Astrocyte of the spinal cord (primary cell): ENCODE measurements around the gene OMD.

Experiments
- DNase-seq: peaks from one replicate; pipeline ENCODE4 v3.0.0; 2011; ENCODE audit warnings: low read depth, low spot score
- H3K4me3 ChIP-seq: 2 replicates; pipeline ENCODE4 v1.5.1; 2011; ENCODE audit warnings: low read depth, mild to moderate bottlenecking, low read length, moderate library complexity
- CTCF ChIP-seq: IDR thresholded peaks from 2 replicates; pipeline ENCODE4 v1.5.1; 2012; ENCODE audit warnings: low read depth, mild to moderate bottlenecking, low read length, inconsistent platforms
- in situ Hi-C: cut with HindIII; loops from 2 replicates; pipeline ENCODE4 v1.10.0; 2017; ENCODE audit warnings: low sequenced_read_pairs

Gene OMD

GRCh38 chr9:92395617-92396016 is 28.7 kb downstream of the OMD start:
- TF ChIP-seq CTCF = no peak
- H3K4me3 ChIP-seq = no peak overlapping the region
- no peak for DNase-seq
- in situ Hi-C loops = no loop called here

GRCh38 chr9:92393686-92394085 is 30.6 kb downstream of the OMD start:
- in situ Hi-C loops = no loop called here
- no peak for DNase-seq
- TF ChIP-seq CTCF = no peak
- no peak overlapping the region for H3K4me3 ChIP-seq

GRCh38 chr9:92392690-92393089 is 31.6 kb downstream of the OMD start:
- H3K4me3 ChIP-seq = no peak overlapping the region
- in situ Hi-C loops = no loop called here
- no peak for DNase-seq
- TF ChIP-seq CTCF = no peak

GRCh38 chr9:92385953-92386352 is 38.3 kb downstream of the OMD start:
- no peak for TF ChIP-seq CTCF
- H3K4me3 ChIP-seq = no peak overlapping the region
- in situ Hi-C loops = no loop called here
- DNase-seq = no peak

GRCh38 chr9:92385477-92385876 is 38.8 kb downstream of the OMD start:
- no peak overlapping the region for H3K4me3 ChIP-seq
- no peak for TF ChIP-seq CTCF
- in situ Hi-C loops = no loop called here
- no peak for DNase-seq

GRCh38 chr9:92385001-92385400 is 39.3 kb downstream of the OMD start:
- no peak for TF ChIP-seq CTCF
- no peak overlapping the region for H3K4me3 ChIP-seq
- DNase-seq = no peak
- in situ Hi-C loops = no loop called here

GRCh38 chr9:92384375-92384774 is 39.9 kb downstream of the OMD start:
- peak; percentile 51 for DNase-seq
- TF ChIP-seq CTCF = no peak
- in situ Hi-C loops = no loop called here
- no peak overlapping the region for H3K4me3 ChIP-seq
